CD4-positive, alpha-beta T cell treated with Interleukin-4 for 4 hours (primary cell): ENCODE measurements around the gene GPATCH2.
"Not testable (repeated sequence)": the region's sequence is repeated elsewhere in the genome, so short reads cannot be mapped to it uniquely, and the experiment has no call there.

Experiments
- DNase-seq: peaks from one replicate; pipeline ENCODE4 v3.0.0-alpha.2; 2020

GPATCH2 gene

DNA sequence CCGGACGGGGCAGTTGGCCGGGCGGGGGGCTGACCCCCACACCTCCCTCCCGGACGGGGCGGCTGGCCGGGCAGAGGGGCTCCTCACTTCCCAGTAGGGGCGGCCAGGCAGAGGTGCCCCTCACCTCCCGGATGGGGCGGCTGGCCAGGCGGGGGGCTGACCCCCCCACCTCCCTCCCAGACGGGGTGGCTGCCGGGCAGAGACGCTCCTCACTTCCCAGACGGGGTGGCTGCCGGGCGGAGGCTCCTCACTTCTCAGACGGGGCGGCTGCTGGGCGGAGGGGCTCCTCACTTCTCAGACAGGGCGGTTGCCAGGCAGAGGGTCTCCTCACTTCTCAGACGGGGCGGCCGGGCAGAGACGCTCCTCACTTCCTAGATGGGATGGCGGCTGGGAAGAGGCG, 107.0 kb downstream of the GPATCH2 start:
- DNase-seq = not testable (repeated sequence)

- DNase-seq = no peak
Measured at GRCh38 chr1:217522277-217522676, 108.6 kb downstream of the GPATCH2 start.

DNA sequence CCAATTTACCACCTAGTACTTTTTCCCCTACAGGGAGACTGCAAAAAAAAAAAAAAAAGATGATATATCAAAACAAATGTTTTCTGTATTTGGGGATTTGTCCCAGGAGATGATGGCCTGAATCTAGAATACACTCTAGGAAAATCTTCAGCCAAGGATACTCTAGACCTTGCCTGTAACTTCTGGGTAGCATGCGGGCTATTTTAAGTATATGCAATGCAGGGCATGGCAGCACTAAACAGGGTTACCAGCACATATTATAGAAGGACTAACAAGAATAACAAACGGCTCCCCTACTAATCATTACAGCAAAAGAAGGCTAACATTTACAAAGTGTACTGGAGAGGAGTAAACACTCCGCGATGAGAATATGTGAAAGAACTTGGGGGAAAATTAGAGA, 109.6 kb downstream of the GPATCH2 start:
- no peak for DNase-seq

DNA sequence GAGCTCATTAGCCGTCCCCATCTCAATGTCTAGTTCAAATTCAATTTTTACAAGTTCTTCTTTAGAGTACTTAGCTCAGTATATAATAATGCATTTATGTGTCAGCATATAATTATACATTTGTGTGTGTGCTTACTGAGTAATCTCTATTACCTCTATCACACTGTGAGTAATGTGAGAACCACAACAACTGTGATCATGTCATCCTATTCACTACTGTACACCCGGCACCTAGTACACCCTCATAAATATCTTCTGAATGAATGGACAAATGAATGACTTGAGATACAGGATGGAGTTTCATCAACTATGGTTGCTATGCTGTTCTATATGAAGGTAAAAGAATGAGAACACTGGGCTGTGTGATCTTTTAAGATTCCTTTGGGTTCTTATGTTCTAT, 124.0 kb downstream of the GPATCH2 start:
- DNase-seq = no peak

DNA sequence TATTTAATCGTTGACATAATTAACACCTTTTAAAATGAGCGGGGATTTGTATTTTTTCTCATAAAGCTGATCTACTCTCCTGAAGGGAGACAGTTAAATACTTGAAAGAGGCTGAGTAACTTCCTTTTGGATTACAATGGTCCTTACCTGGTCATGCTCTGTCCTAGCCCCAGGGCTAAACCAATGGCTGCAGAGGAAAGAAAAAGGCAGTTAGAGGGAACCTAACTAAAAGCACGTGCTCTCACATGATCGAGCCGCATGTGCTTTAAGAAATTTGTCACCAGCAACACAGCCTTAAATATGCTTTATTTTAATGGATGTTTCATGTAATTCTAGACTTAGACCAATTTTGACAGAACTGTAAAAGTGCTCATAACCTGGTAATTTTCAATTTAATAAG, 132.7 kb downstream of the GPATCH2 start:
- no peak for DNase-seq

DNA sequence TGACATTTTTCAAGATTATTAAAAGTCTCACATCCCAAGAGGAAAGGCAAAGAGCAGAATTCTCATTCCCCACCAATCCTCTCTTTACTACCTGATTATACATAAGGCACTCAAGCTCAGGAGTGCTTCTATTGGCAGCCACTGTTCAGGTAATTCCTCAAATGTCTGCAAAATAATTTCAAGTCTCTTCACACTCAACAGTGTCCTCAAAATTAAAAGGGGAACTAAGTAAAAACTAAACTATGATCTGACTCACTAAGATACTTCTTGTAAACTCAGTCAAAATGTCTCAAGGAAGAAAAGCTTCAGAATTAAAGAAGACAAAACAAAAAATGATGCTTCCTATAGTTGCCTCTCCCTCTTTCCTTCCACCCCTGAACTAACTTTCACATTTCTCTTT, 135.6 kb downstream of the GPATCH2 start:
- no peak for DNase-seq

DNA sequence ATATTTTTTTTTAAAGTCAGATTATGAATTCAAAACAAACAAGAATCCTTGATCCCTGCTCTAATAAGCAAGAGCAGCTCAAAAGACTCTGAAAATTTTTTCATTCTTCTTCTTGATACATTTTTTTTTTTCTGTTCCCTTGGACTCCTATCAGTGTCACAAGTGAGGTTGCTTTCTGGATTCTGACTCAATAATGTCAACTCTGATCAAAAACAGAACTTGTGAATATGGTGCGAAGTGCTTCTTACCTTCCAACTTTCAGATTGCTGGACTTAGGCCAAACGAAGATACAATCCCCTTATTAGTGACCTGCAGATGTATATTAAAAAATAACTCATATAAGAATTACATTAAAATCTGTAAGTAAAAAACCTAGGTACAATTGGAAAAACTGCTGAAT, 136.1 kb downstream of the GPATCH2 start:
- no peak for DNase-seq

GRCh38 chr1:217493290-217493689, 137.6 kb downstream of the GPATCH2 start:
- DNase-seq = no peak

GRCh38 chr1:217484871-217485270, 146.0 kb downstream of the GPATCH2 start:
- DNase-seq = no peak

GRCh38 chr1:217482356-217483102, 148.4 kb downstream of the GPATCH2 start:
- DNase-seq = peak; percentile 35

GRCh38 chr1:217478450-217478849, 152.4 kb downstream of the GPATCH2 start:
- DNase-seq = no peak

DNA sequence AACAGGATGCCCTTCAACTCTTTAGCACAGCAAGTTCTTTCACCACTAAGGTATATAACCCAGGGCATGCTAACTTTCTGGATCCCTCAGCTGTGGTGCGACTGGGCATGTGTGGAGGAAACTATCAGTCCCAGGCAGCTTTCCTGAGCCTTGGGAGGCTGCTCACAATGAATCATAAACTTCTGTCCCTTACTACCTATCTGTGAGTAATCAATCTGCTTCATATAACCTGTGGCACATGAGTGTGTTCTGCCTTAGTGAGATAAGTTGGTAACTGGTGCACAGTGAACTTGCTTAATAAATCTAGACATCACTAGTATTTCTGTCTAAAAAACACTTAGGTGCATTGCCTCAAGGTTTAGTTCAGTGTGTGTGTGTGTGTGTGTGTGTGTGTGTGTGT, 158.0 kb downstream of the GPATCH2 start:
- DNase-seq = no peak

- DNase-seq = no peak
Measured at GRCh38 chr1:217471403-217471802, 159.5 kb downstream of the GPATCH2 start.

DNA sequence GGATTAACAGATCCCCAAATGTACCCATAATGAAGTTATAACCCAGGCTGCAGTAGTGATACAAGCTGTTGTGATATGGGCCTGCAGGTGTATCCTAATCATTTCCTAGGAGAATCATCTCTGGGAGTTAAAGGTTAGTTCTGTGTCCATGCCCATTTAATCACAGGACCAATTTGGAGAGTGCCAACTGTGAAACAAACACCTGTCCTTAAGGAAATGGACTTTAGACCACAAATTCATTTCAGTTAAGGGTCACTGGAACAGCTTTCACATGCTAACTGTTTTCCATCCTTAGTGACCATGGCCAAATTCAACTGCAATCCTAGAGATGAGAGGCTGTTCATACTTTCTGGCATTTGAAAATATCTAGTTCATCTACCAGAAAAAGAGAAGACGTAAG, 160.9 kb downstream of the GPATCH2 start:
- DNase-seq = no peak

DNA sequence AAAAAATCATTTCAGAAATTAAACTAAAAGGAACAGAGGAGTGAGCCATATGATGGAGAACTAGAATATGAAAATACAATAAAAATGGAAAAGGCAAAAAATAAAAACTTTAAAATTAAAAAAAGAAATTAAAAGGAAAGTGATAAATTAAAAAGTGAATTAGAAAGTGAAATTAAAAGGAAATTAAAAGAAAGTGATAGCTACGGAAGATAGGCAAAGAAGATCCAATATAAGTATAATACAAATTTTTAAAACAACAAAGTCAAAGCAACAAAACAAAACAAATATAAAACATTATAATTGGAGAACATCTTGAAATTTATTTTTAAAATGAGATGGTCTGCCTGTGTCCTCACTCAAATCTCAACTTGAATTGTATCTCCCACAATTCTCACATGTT, 165.8 kb downstream of the GPATCH2 start:
- DNase-seq = no peak

GRCh38 chr1:217462666-217463065, 168.2 kb downstream of the GPATCH2 start:
- DNase-seq = no peak

GRCh38 chr1:217462159-217462558, 168.7 kb downstream of the GPATCH2 start:
- DNase-seq = no peak

DNA sequence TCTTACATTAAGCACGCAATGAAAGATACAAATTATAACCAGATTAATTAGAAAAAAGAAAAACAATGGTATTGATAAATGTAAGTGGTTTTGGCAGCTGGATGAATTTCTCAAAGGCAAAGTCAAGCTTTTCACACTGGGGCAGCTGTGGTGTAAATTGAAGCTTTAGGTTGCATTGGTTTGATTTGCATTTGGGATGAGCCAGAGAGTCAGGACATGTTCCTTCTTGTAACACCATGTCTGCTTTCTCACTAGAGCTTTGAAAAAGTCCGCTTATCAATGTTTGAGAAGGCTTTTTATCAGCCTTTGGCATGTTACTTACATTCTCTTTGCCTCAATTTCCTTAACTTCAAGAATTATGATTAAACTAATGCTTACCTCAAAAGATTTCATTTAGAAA, 173.9 kb downstream of the GPATCH2 start:
- DNase-seq = no peak

DNA sequence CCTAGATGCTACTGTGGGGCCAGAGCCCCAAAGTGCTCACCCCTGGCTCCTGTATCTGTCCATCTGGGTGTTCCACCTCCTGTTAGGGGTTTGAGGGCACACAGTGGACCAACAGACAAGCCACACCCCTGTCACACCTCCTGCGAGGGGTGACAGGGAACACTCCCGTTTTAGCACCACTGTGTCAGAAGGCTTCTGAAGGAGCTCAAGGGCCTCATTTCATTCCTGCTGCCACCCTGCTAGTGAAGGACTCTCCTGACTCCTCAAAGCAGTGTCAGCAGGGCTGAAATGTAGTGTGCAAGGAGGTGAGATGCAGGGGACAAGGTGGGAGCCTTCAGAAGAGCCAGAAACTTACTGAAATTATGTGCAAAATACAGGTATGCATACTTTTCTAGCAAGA, 174.6 kb downstream of the GPATCH2 start:
- DNase-seq = no peak

- no peak for DNase-seq
Measured at GRCh38 chr1:217453816-217454215, 177.1 kb downstream of the GPATCH2 start.

DNA sequence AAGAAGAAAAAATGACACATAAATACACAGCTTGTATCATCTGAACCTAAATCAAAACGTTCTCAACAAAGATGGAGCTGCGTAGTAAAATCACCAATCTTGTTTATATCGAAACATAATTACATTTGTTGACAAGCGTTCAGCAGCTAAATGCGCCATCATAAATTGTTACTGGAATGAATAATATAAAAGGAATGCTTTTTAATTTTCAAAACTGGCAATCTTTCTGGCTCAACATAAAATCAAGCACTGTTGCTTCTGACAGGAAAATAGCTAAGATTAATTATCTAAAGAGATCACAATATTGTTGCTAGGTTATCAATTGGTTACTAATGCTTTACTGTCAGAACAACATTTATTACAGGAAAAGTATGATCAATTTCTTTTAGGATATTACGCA, 181.5 kb downstream of the GPATCH2 start:
- DNase-seq = no peak

DNA sequence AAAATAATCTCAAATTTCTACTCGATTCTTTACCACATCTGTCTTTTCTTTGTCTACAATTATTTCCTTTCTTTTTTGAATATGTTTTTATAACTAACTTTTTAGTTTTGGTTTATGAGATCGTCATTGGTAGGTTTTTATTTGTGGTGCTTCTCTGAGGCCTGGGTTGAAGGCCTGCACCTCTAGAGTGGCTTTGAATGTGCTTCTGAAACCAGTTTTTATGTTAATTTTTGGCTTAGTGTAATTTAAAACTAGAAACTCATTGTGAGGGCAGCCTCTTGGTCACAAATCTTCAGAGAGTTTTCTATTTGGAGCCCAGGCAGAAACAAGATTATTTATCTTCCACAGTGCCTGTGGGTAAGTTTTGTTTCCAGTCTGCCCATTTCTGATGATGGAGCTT, 187.0 kb downstream of the GPATCH2 start:
- no peak for DNase-seq

GRCh38 chr1:217437376-217437775, 193.5 kb downstream of the GPATCH2 start:
- DNase-seq = no peak

- DNase-seq = no peak
Measured at GRCh38 chr1:217435204-217435603, 195.7 kb downstream of the GPATCH2 start.

GRCh38 chr1:217433664-217434063, 197.2 kb downstream of the GPATCH2 start:
- no peak for DNase-seq
